H4 (cell line): ENCODE measurements around the gene CCPG1. TPM values are rescaled to one million over a fixed set of nuclear protein-coding genes. Genes with fewer than 3 reads are reported as not detected.
"Not testable (repeated sequence)": the region's sequence is repeated elsewhere in the genome, so short reads cannot be mapped to it uniquely, and the experiment has no call there.

Source experiments
- DNase-seq: peaks from one replicate; pipeline ENCODE4 v3.0.0-alpha.2; 2015; ENCODE audit warnings: low spot score
- total RNA-seq: library from RNA; depleted of rRNA; stranded (reverse); fragments of >200 nt; shearing (Covaris generic); gene quantifications from 2 replicates; pipeline ENCODE4 v1.2.3, GENCODE V29; 2014; rRNA removed

The CCPG1 gene, protein sequence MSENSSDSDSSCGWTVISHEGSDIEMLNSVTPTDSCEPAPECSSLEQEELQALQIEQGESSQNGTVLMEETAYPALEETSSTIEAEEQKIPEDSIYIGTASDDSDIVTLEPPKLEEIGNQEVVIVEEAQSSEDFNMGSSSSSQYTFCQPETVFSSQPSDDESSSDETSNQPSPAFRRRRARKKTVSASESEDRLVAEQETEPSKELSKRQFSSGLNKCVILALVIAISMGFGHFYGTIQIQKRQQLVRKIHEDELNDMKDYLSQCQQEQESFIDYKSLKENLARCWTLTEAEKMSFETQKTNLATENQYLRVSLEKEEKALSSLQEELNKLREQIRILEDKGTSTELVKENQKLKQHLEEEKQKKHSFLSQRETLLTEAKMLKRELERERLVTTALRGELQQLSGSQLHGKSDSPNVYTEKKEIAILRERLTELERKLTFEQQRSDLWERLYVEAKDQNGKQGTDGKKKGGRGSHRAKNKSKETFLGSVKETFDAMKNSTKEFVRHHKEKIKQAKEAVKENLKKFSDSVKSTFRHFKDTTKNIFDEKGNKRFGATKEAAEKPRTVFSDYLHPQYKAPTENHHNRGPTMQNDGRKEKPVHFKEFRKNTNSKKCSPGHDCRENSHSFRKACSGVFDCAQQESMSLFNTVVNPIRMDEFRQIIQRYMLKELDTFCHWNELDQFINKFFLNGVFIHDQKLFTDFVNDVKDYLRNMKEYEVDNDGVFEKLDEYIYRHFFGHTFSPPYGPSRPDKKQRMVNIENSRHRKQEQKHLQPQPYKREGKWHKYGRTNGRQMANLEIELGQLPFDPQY
- 79.0 and 90.7 TPM in 2 replicates for total RNA-seq

DNA sequence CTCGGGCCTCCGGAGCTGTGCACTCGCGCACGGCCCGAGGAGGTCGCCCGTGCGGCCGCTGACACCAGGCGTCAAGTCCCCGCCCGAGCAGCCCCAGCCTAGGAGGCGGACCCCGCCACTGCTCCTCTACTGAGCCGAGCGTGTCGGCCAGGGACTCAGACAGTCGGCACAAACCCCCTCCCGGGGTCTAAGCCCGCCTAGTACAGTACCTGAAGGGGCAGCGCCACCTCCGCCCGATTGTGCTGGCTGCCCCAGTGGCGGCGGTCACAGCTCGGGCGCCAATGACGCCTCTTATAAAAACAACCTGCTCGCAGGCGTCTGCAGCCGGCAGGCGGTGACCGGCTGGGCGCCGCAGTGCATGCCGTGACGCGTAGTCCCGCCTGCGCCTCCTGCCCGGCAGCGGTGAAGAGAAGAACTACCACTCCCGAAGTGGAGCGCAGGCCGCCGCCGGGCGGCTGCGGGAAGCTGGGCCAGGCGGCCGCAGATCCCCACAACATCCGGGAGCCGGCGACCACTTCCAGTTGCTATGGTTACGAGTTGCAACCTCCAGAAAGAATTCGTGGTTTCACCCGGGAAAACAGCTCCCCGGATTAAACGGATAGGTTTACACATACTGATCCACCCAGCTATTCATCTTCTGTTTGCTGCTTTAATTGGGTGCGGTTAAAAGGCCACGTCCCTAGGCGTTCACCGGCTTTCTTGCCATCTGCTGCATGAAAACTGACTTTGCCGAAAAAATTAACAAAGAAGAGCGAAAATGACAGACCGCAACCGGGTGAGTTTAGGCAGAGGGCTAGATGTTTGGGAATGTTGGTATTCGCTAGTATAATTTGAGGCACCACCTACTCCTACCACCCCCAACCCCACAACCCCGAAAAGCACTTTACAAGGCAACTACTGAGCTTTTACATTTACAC is at the start of gene CCPG1, which contains the start of gene PIERCE2:
Gene CCPG1 (minus strand): TSS at position 348 of the 917 bp plus-strand sequence. CDS start 18,935 bp downstream, outside the sequence.
Gene PIERCE2 (plus strand): TSS at position 484 of the 917 bp plus-strand sequence. CDS start 274 bp downstream, at position 758.
- DNase-seq: peak; percentile 93

DNA sequence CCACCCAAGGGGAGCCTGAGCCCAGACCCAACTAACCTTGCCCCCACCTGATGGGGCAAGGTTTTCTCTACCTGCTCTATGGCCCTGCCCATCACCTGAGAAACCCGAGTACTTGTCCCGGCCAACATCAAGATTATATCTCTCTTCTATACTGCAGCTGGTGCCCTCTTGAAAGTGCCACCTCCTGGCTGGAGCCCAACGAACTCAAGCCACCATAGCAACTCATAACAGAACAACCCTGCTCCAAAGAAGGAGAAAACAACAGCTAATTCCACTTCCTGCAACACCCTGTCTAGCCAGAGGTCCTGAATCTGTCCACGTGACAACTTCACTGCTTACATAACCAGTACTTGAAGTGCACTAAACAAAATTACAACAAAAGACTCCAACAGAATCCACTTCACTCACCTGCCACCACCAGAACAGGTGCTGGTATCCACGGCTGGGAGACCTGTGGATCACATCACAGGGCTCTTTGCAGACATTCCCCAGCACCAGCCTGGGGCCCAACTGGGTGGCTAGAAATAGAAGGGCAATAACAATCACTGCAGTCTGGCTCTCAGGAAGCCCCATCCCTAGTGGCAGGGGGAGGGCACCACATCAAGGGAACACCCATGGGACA is 49.4 kb upstream of the CCPG1 start:
- no peak for DNase-seq

DNA sequence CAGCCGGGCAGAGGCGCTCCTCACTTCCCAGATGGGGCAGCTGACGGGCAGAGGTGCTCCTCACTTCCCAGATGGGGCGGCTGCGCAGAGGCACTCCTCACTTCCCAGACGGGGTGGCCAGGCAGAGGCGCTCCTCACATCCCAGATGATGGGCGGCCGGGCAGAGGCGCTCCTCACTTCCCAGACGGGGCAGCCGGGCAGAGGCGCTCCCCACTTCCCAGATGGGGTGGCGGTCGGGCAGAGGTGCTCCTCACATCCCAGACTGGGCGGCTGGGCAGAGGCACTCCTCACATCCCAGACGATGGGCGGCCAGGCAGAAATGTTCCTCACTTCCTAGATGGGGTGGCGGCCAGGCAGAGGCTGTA is 38.9 kb upstream of the CCPG1 start:
- DNase-seq: not testable (repeated sequence)

DNA sequence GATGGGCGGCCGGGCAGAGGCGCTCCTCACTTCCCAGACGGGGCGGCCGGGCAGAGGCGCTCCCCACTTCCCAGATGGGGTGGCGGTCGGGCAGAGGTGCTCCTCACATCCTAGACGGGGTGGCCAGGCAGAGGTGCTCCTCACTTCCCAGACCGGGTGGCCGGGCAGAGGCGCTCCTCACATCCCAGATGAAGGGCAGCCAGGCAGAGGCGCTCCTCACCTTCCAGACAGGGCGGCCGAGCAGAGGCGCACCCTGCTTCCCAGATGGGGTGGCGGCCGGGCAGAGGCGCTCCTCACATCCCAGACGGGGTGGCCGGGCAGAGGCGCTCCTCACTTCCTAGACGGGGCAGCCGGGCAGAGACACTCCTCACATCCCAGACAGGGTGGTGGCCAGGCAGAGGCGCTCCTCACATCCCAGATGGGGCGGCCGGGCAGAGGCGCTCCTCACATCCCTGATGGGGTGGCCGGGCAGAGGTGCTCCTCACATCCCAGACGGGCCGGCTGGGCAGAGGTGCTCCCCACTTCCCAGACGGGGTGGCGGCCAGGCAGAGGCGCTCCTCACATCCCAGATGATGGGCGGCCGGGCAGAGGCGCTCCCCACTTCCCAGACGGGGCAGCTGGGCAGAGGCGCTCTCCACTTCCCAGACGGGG is 38.3 kb upstream of the CCPG1 start:
- DNase-seq: not testable (repeated sequence)

DNA sequence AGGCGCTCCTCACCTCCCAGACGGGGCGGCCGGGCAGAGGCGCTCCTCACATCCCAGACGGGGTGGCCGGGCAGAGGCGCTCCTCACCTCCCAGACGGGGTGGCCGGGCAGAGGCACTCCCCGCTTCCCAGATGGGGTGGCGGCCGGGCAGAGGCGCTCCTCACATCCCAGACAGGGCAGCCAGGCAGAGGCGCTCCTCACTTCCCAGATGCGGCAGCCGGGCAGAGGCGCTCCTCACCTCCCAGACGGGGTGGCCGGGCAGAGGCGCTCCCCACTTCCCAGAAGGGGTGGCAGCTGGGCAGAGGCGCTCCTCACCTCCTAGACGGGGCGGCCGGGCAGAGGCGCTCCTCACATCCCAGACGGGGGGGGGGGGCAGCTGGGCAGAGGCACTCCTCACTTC is 37.8 kb upstream of the CCPG1 start:
- DNase-seq: not testable (repeated sequence)

DNA sequence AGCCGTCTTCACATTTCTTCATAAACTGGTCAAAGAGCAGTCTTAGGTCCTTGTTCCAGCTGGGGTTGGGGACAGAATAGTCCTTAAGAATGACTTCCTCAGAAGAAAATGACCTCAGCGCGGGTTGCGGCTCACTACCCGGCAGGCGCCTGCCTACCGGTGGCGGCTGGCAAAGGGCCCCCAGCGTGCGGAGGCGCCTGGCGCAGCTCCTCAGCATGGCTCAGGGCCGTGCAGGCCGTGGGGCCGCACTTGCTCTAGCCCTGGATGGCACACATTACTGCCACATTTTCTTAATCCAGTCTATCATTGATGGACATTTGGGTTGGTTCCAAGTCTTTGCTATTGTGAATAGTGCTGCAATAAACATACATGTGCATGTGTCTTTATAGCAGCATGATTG is 35.0 kb upstream of the CCPG1 start:
- not testable (repeated sequence) for DNase-seq

DNA sequence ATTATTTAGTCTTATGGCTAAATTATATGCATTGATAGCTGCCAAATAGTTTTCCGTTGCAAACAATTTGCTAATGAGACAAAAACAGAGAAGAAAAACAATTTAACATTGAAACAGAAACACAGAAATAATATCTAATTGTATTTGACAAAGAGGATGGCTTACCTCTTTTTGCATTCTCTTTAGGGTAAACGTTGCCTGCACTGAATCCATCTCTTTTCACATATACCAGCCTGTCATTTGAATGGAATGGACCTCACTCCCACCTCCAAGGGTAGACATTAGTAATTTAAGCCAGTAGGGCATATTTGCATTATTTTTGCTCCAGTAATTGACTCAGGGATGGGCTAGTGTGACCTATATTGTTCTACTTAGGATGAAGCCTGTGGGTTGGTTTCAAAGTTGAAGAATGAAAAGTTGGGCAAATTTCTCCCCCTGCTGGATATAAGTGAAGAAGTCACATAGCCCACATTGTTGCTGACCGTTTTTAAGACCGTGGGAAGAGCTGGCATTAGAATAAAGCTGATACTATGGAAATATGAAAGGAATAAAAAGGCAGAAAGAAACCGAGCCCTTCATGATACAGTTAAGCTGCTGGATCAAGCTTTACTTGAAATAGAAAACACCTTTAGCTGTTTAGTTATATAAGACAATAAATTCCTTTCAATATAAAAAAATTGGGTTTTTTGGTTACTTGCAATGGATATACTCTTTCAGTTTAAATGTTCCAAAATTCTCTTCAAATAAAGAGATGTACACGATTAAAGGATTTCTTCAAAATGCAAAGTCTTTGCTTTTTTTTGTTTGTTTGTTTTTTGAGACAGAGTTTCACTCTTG is 27.0 kb upstream of the CCPG1 start:
- DNase-seq: peak; percentile 29

DNA sequence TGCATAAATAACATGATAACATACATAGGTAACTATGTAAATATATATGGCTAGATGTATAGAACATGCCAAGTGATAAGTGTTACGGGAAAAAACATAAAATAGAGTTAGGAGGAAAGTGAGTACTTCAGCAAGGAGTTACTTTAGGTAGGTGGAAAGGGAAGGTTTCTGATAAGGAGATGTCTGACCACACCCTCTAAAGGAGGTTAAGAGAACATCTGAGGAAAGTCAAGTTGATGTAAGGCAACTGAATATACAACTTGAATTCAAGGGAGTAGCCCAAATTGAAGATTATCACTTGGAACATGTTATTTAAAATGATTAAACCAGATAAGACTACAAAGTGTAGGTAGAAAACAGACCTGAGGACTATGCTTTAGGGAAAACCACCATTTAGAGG is 13.9 kb upstream of the CCPG1 start:
- DNase-seq: no peak

DNA sequence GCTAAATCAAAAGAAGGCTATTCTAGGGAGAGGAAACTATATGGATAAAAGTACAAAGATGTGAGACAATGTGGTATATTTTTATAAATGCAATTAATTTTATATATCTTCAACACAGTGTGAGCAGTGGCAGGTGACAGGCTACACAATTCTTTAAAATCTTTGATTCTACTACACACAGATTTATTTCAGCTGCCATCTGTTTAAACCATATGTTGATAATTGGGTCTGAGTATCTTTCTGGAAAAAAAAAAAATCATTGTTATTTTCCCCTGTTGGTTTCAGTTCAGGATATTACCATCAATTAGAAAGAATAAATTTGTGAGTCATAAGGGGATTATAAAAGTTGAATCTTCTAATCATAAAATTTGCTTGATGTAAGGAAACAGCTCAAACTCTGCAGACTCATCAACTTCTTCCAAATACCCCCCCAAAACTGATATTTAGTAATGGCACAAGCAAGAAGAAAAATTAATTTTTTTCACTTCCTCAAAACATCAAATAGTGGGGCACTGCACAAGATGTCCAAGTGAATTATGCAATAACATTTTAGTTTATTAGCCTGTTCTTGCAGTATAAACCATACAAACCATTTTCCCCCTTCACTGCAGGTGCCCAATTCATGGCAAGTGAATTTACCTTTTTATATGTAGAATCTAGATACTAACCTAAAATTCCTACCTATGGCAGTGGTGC is 12.2 kb upstream of the CCPG1 start:
- DNase-seq: no peak

DNA sequence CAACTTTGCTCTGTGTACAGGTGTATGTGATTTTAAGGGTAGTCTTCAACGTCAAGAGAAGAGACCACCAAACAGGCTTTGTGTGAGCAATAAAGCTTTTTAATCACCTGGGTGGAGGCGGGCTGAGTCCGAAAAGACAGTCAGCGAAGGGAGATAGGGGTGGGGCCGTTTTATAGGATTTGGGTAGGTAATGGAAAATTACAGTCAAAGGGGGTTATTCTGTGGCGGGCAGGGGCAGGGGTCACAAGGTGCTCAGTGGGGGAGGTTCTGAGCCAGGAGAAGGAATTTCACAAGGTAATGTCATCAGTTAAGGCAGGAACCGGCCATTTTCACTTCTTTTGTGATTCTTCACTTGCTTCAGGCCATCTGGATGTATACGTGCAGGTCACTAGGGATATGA is 9.5 kb upstream of the CCPG1 start:
- DNase-seq: not testable (repeated sequence)

DNA sequence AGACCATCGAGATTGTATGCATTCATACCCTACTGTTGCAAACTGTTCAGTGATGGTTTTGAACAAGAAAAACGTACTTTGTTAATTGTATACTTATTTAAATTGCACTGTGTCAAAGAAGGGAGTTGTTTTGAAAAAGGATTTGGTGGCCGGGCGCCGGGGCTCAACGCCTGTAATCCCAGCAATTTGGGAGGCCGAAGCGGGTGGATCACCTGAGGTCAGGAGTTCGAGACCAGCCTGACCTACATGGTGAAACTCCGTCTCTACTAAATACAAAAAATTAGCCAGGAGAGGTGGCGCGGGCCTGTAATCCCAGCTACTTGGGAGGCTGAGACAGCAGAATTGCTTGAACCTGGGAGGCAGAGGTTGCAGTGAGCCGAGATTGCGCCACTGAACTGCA is 817 bp upstream of the CCPG1 start:
- DNase-seq: not testable (repeated sequence)

DNA sequence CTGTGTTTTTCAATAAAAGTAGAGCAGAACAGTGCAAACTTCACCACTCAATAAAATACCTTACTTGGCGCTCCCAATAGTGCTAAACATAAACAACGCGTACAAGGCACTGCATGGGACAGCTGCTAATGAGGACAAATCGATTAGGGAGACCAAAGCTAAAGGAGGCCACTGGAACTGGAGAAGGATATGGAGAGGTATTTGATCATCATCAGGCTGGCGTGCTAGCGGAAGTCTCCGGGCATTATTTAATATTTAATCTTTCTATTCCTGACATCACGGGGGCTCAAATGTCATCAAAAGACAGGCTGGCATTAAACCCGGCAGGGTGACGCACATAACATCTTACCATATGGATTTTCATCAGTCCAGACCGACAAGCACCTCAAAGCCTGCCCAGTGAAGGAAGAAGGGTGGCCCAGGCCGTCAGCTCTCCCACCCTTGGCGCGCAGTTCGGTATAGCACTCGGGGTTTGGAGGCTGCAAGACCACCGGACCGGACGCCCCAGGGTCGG is 604 bp downstream of the CCPG1 start:
- peak; percentile 14 for DNase-seq

DNA sequence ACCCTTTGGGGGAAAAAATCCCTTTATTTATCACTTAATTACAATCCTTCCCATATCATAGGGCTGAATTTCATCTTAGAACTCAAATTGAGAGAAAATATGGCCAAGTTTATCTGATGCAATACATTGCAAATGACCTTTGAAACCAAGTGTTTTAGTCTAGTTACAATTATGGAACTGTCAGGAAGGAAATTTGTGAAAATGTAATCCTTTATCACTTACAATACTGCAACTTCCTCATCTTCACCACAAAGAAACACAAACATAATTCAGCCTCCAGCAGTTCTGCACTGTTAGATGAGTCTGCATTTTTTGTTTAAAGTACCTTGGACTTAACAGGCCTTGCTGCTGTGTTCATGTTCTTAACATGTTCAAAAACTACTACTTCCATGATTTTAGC is 4.6 kb downstream of the CCPG1 start:
- DNase-seq: peak; percentile 76

DNA sequence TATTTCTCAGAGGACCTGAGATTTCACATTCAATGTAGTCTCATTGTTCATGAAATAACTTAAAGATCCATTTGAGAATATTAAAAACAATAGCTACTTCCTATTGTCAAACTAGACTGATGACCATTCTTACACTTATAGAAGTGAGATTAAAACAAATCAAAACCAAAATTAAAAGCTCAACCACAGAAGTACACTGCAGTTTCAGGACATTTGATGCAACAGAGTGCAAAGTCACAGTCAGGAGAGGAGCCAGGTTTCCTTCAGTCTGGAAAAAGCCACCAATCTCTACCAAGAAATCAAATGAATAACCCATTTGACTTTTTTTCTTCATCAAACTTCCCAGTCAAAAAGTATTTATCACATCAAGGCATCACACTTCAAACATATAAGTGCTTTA is 5.5 kb downstream of the CCPG1 start:
- DNase-seq: peak; percentile 14

DNA sequence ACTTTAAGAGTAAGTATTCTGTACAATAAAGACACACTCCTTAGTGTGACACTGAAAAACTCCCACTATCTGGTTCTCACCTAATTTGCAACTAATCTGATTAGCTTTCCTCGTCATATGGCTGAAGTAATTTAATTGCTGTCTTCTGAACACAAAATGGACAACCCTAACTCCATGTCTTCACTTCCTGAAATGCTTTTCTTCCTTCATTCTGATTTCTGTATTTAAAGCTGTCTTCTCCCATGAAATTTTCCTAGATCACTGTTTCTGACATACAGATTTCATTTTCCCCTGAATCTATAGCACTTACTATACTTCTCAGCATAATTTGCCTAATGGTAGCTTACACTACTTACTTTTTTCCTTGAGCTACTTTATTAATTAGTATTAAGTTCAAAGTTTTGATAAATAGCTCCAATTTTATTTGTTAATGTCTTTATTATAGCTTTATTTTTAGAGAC is 6.3 kb downstream of the CCPG1 start:
- no peak for DNase-seq

DNA sequence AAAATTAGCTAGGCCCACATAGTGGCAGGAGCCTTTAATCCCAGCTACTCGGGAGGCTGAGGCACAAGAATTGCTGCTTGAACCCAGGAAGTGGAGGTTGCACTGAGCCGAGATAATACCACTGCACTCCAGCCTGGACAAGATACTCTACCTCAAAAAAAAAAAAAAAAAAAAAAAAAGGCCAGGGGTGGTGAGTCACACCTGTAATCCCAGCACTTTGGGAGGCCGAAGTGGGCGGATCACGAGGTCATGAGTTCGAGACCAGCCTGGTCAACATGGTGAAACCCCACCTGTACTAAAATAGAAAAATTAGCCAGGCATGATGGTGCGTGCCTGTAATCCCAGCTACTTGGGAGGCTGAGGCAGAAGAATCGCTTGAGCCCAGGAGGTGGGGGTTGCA is 8.1 kb downstream of the CCPG1 start:
- DNase-seq: not testable (repeated sequence)

DNA sequence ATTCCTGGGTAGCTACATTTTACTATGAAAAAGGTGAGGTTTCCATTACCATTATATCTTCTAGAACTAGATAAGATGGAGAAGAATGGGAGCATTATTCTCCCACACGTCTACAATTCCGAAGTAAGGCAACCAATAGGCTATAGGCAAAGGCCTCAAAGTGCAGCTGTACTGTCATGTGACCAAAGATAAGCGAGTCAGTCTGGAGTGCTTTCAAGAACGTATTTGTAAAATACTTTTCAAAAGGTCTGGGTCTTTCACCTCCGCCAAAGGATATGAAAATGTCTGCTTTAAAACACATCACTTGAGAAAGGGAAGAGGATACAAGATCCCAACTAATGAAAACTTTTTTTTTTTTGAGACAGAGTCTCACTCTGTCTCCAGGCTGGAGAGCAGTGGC is 9.9 kb downstream of the CCPG1 start:
- DNase-seq: no peak

DNA sequence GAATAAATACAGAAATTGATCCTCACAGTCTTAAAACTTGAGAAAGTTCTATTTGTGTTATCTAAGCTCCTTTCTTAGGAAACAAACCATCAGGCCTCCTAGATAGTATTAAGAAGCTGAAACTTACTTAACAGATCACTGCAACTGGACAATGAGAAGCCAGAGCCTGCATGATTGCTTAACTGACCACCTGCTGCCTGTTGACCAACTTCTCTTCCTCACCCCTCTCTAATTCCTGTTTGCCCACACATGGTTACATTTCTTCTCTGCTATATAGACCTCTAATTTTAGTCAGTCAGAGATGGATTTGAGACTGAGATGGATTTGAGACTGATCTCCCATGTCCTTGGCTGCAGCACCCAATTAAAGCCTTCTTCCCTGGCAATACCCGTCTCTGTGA is 13.5 kb downstream of the CCPG1 start:
- no peak for DNase-seq

DNA sequence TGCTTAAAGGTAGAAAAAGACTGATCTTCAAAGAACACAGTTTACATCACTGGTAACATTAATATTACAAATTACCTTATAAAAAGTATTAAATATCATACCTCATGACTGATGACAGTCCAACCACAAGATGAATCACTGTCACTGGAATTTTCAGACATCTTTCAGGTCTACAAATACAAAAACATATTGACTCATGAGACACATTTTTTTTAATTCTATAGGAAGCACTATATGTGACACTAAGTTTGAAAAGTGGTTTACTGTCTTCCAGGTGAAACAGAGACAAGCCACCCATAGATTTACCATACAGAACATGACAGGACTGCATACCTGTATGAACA is 18.9 kb downstream of the CCPG1 start:
- no peak for DNase-seq
